Measurements from ENCODE around the gene HMCN1.
"Not testable (repeated sequence)": the region's sequence is repeated elsewhere in the genome, so short reads cannot be mapped to it uniquely, and the experiment has no call there.

The HMCN1 gene

DNA sequence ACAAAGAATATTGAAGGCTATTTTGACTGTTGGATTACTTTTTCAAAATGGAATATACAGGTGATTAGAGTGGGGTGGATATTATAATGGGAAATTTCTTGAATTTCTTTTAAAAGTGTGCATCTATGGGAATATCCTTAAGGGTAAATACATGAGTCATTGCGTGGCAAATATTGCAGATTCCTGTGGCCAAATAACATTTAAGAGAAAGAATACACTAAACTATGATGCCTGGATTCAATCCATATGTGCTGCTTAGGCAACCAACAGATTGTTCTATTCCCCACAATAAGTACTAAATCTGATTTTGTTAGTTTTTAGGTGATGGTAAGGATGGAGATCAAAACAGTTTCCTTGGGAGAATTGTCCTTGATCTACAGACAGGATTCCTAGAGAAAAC lies 119.5 kb downstream of the HMCN1 start:
- peak; percentile 45 for DNase-seq (ENCODE audit: low read depth)

GRCh38 chr1:185856482-185856881 lies 122.3 kb downstream of the HMCN1 start:
- no peak for DNase-seq (ENCODE audit: low read depth)

DNA sequence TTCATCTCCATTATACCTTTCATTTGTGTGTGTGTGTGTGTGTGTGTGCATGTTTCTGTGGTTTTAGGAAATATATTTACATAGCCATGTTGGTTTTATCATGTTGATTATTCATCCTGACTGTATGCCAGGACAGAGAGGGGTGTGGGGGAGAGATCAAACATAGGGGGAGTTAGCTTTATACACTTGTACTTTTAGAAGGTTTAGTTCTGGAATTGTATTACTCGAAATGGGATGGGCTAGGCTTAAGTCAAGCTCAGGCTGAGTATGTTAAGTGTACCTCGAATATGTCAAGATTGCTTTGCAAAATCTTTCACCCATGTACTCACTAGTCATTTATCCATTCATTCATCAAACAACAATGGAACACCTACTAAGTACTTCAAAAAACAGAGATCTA lies 123.3 kb downstream of the HMCN1 start:
- DNase-seq (ENCODE audit: low read depth), result no peak

- DNase-seq (ENCODE audit: low read depth), result no peak
These were observed 126.1 kb downstream of the HMCN1 start for GRCh38 chr1:185860311-185860710.

- DNase-seq (ENCODE audit: low read depth), result no peak
These were observed 126.7 kb downstream of the HMCN1 start for GRCh38 chr1:185860859-185861258.

DNA sequence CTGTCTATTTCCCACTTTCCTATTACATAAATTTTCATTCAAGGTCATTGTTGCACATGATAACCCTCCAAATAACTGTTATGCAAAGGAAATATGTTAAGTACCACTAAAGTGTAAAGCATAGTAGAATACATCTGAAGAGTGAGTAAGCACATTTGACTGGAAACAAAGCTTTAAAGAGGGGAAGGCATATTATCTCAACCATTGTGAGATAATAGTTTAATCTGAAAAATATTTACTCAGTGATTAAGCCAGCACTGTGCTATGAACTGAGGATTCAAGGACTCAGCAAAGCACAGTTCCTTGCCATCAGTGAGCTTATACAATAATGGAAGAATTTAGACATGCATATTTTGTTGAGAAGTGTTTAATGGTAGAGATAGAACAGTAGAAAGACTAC lies 127.4 kb downstream of the HMCN1 start:
- no peak for DNase-seq (ENCODE audit: low read depth)

DNA sequence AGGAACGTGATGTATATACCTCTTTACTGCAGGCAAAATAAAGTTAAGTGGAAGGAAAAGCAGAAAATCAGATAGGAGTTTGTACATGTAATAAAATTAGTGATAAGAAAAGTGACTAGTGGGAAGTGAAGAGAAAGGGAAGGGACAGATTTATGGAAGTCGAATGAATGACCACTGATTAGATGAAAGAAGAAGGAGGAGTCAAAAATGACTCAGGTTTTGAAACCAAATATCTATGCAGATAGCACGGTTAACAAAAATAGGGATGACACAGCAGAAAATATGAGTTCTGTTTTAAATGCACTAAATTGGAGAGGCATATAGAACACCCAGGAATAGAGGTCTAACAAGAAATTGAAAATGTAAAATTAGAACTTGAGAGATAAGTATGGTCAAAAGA lies 128.0 kb downstream of the HMCN1 start:
- DNase-seq (ENCODE audit: low read depth), result no peak

DNA sequence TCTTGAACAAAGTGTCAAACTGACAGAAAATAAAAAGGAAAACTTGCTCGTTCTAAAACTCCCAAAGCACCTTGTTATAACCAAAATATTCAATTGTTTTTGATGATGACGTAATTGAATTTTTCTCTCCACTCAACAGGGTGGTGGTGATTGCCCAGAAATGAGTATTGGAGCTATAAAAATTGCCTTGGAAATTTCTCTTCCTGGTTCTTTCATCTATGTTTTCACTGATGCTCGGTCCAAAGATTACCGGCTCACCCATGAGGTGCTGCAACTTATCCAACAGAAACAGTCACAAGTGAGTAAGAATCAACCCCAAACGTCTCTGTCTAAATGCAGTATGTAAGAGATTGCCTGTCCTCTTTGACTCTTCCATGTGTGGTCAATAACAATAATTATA lies 130.1 kb downstream of the HMCN1 start:
- no peak for DNase-seq (ENCODE audit: low read depth)

DNA sequence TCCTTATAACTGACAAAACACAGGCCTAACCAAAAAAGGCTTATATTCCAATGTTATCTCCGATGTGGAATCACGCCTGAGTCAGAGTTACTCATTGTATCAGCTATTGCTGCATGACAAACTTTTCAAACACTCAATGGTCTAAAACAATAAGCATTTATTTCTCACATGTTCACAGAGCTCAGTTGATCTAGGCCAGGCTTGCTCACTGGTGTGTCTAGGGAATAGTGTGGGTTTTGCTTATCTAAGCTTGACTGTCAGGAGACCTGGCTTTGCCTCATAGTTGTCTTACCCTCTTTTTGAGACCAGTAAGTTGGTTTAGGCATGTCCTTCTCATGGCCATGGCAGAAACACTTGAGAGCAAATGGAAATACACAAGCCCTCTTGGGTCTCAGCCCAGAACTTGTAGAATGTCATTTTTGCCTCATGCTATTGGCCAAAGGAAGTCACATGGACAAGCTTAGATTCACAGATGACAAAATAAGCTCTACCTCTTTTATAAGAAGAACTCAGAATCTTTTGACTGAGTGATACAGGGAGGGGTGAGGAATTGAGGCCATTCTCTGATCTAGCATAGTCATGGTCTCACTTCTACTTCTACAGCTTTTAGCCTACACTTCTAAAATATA lies 130.8 kb downstream of the HMCN1 start:
- DNase-seq (ENCODE audit: low read depth), result peak; percentile 93

- DNase-seq (ENCODE audit: low read depth), result no peak
These were observed 135.4 kb downstream of the HMCN1 start for GRCh38 chr1:185869590-185869989.

GRCh38 chr1:185871627-185872150 lies 137.5 kb downstream of the HMCN1 start:
- no peak for DNase-seq (ENCODE audit: low read depth)

DNA sequence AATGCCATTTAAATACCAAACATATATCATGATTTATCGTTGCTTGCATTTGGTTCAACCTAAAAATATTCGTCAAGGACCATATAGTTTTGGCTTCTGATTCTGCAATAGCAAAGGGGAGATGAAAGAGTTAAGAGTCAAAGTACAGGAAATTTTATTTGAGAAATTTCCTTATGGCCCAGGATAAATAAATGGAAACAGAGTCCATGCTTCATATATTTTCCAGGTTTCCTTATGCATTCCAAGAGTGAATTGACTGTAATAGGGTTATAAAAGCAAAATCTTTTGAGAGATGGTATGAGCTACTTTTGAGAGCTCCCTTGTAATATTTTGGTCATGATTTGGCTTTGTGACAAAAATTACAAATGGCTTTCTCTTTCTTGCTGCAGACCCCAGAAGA lies 140.1 kb downstream of the HMCN1 start:
- DNase-seq (ENCODE audit: low read depth), result no peak

- DNase-seq (ENCODE audit: low read depth), result no peak
These were observed 146.1 kb downstream of the HMCN1 start for GRCh38 chr1:185880330-185880729.

DNA sequence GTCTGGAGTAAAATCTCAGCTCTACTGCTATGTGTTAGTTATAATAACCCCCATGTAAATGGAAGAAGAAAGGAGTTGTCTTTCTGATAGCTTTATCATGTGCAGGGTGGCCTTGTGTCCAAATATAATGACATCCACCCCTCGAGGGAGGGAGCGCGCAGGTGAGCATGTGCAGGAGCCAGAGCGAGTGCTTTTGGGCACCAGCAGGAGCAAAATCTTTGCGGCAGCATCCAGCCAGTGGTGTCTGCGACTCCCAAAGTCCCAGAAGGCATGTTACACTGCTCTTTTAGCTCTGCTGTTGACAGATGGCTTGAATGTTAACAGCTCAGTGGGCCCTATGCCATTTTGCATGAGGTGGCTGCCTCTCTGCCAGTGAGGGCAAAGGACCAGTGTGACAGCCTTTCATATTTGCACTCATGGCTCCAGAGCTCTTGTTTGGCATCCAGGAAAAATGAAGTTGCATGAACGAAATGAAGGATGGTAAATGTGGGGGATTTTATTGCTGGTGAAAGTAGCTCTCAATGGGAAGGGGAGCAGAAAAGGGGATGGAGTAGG lies 146.7 kb downstream of the HMCN1 start:
- no peak for DNase-seq (ENCODE audit: low read depth)

DNA sequence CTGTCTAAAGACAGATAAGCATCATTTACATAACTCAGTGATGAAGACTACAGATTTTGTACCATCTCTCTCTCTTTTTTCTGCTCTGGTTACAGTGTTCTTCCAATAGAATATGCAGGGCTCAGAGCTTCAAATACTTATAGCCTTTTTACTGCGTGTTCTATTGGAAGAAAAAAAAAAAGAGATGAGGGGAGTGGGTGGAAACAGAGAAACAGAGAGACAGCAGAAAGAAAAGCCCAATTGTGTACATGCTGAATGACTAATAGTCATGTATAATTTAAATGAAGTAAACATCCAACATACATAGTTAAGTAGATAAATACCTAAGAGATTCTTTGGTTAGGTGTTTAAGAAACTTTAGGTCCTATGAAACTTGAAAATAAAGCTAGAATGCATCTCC lies 151.9 kb downstream of the HMCN1 start:
- no peak for DNase-seq (ENCODE audit: low read depth)

DNA sequence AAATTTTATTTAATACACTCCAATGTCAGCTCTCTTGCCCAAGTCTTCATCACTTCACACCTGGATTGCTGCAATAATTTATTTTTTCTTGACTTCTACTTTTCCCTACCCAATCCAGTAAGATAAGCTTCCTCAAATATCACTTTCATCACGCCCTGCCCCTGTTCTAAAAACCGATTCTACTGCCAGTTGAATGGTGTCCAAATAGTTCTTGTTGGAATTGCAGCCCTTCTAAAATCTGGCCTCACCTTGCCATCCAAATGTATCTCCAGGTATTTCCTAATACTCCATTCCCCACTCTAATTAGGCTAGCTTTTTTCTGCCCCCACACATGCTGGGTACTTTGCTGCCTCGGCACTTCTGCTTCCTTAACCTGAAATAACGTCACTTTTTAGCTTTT lies 152.5 kb downstream of the HMCN1 start:
- DNase-seq (ENCODE audit: low read depth), result no peak

DNA sequence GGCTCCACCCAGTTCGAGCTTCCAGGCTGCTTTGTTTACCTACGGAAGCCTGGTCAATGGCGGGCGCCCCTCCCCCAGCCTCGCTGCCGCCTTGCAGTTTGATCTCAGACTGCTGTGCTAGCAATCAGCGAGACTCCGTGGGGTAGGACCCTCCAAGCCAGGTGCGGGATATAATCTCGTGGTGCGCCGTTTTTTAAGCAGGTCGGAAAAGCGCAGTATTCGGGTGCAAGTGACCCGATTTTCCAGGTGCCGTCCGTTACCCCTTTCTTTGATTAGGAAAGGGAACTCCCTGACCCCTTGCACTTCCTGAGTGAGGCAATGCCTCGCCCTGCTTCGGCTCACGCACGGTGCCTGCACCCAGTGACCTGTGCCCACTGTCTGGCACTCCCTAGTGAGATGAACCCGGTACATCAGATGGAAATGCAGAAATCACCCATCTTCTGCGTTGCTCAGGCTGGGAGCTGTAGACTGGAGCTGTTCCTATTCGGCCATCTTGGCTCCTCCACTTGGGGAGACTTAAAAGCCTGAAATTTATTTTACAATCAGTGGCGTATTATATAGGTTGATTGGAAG lies 158.7 kb downstream of the HMCN1 start:
- DNase-seq (ENCODE audit: low read depth), result not testable (repeated sequence)

DNA sequence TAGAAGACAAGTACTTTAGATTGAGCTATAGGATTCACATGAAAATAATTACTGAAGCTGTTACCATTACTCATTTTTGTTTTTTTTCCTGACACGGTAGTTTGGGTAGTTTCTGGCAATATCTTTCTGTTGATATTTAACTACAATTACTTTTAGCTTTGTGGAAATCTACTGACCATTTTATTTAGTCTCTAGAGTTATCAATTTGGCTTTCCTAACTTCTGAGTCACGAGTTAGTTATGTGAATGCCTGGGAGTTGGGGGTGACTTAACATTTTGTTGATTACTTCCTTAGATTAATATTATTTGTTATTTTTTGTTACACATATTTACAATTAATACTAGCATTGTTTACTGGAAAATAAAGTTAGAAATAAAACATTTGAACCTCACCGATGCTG lies 160.6 kb downstream of the HMCN1 start:
- DNase-seq (ENCODE audit: low read depth), result no peak

- no peak for DNase-seq (ENCODE audit: low read depth)
These were observed 161.2 kb downstream of the HMCN1 start for GRCh38 chr1:185895208-185895900.

DNA sequence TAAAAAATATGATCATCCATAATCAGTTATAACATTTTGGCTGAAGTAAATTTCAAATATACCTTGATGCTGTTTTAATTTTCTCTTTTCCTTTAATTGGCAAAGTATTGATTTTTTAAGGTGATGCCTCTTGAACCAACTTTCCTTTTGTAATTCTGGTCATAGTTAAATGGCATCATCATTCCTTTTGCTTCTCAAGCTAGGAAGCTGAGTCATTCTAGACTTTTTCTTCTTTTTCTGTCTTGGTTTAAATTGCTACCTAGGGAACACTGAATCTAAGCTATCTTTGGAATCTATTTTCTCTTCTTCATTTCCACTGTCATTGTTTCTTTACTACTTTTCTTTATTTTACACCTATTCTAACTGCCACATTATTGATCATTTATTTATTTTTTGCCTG lies 162.7 kb downstream of the HMCN1 start:
- DNase-seq (ENCODE audit: low read depth), result no peak

DNA sequence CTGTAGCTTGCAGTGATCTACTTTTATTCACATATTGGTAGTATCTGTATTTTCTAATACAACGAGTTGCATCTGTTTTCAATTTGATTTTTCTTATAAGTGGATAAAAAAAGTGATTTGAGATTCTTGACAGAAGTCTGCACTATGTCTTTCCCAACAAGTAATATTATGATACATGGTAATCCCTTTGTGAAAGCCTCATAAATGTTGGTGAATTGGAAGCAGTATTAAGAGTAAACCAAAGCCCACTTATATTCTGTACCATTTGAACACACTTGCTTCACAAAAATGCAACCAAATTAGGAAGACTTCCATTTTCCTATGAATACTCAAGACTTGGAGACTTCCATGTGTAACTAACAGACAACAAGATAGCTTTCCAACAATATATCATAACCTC lies 172.0 kb downstream of the HMCN1 start:
- DNase-seq (ENCODE audit: low read depth), result no peak

DNA sequence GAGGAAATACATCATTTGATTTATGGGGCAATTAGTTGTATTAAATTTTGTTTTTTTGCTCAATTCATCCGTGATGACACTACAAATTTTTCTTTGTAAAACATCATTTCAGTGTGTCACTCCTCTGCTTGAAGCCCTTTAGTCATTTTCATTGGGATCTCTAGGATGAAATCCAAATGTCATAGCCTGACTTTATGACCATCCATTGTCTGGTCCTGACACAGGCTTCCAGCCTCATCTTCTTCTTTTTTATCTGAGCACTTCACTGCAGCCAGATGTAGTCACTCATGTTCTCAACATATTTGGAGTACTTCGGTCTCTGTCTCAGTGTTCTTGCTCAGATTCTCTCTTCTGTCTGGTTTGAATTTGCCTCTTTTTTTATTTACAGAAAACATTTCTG lies 173.1 kb downstream of the HMCN1 start:
- no peak for DNase-seq (ENCODE audit: low read depth)

GRCh38 chr1:185911978-185912377 lies 177.8 kb downstream of the HMCN1 start:
- no peak for DNase-seq (ENCODE audit: low read depth)
